ENCODE results near the gene WASF2.
A peak's percentile ranks its signal among the peaks of the same experiment; 100 is the strongest.
"Not testable (repeated sequence)": the region's sequence is repeated elsewhere in the genome, so short reads cannot be mapped to it uniquely, and the experiment has no call there.

WASF2 gene

GRCh38 chr1:27469334-27469733 is 20.6 kb downstream of the WASF2 start:
- peaks cover 48% of the 10 kb centered on the region for H3K4me1 Mint-ChIP-seq
- H3K4me3 Mint-ChIP-seq = no peak overlapping the region
- ATAC-seq (ENCODE audit: low read depth) (no peak), DNase-seq (ENCODE audit: low spot score in 2 of 2) (no peak)
- H3K27ac Mint-ChIP-seq = peak overlapping the region; percentile 76
- H3K9me3 Mint-ChIP-seq = no peaks in the 10 kb centered on the region
- peaks cover 29% of the 10 kb centered on the region for H3K36me3 Mint-ChIP-seq
- no peaks in the 10 kb centered on the region for H3K27me3 Mint-ChIP-seq

- peak overlapping the region; percentile 73 for H3K27ac Mint-ChIP-seq
- H3K4me1 Mint-ChIP-seq = peaks cover 41% of the 10 kb centered on the region
- not testable (repeated sequence) for DNase-seq (ENCODE audit: low spot score in 2 of 2)
Observed at GRCh38 chr1:27468378-27468777, 21.6 kb downstream of the WASF2 start.

GRCh38 chr1:27464926-27465647 is 24.9 kb downstream of the WASF2 start:
- ATAC-seq (ENCODE audit: low read depth) (no peak), DNase-seq (ENCODE audit: low spot score in 2 of 2) (no peak)
- H3K36me3 Mint-ChIP-seq = peaks cover 22% of the 10 kb centered on the region
- H3K27ac Mint-ChIP-seq = peak overlapping the region; percentile 77
- peaks cover 36% of the 10 kb centered on the region for H3K4me1 Mint-ChIP-seq
- no peaks in the 10 kb centered on the region for H3K27me3 Mint-ChIP-seq
- no peak overlapping the region for H3K4me3 Mint-ChIP-seq
- no peaks in the 10 kb centered on the region for H3K9me3 Mint-ChIP-seq

More at GRCh38 chr1:27468378-27468777, 21.6 kb downstream of the WASF2 start:
- not testable (repeated sequence) for ATAC-seq (ENCODE audit: low read depth); H3K27me3 Mint-ChIP-seq; H3K9me3 Mint-ChIP-seq; H3K4me3 Mint-ChIP-seq
- peaks cover 29% of the 10 kb centered on the region for H3K36me3 Mint-ChIP-seq

GRCh38 chr1:27463916-27464315 is 26.1 kb downstream of the WASF2 start:
- peaks cover 26% of the 10 kb centered on the region for H3K4me1 Mint-ChIP-seq
- peaks cover 12% of the 10 kb centered on the region for H3K36me3 Mint-ChIP-seq
- H3K4me3 Mint-ChIP-seq; H3K9me3 Mint-ChIP-seq; H3K27me3 Mint-ChIP-seq; DNase-seq (ENCODE audit: low spot score in 2 of 2); ATAC-seq (ENCODE audit: low read depth); H3K27ac Mint-ChIP-seq: not testable (repeated sequence)

- not testable (repeated sequence) for H3K9me3 Mint-ChIP-seq
Observed at GRCh38 chr1:27458521-27458920, 31.4 kb downstream of the WASF2 start.

GRCh38 chr1:27455139-27455811 is 34.7 kb downstream of the WASF2 start:
- Mint-ChIP-seq H3K27ac (peak overlapping the region; percentile 58), H3K27me3 (no peaks in the 10 kb centered on the region), H3K4me3 (no peak overlapping the region), H3K4me1 (peaks cover 23% of the 10 kb centered on the region), H3K36me3 (peaks cover 12% of the 10 kb centered on the region), H3K9me3 (no peaks in the 10 kb centered on the region)
- no peak for DNase-seq (ENCODE audit: low spot score in 2 of 2)
- no peak for ATAC-seq (ENCODE audit: low read depth)

More at GRCh38 chr1:27458521-27458920, 31.4 kb downstream of the WASF2 start:
- H3K36me3 Mint-ChIP-seq; DNase-seq (ENCODE audit: low spot score in 2 of 2); H3K4me3 Mint-ChIP-seq; ATAC-seq (ENCODE audit: low read depth); H3K27me3 Mint-ChIP-seq; H3K27ac Mint-ChIP-seq: not testable (repeated sequence)
- peaks cover 18% of the 10 kb centered on the region for H3K4me1 Mint-ChIP-seq

- no peak for ATAC-seq (ENCODE audit: low read depth)
Observed at GRCh38 chr1:27454610-27455009, 35.4 kb downstream of the WASF2 start.

GRCh38 chr1:27451343-27451742 is 38.6 kb downstream of the WASF2 start:
- DNase-seq (ENCODE audit: low spot score in 2 of 2) (no peak), ATAC-seq (ENCODE audit: low read depth) (no peak)
- Mint-ChIP-seq H3K4me1 (peaks cover 34% of the 10 kb centered on the region), H3K9me3 (no peaks in the 10 kb centered on the region), H3K36me3 (peaks cover 22% of the 10 kb centered on the region), H3K27ac (peak overlapping the region; percentile 19), H3K27me3 (no peaks in the 10 kb centered on the region), H3K4me3 (no peak overlapping the region)

More at GRCh38 chr1:27454610-27455009, 35.4 kb downstream of the WASF2 start:
- Mint-ChIP-seq H3K9me3 (no peaks in the 10 kb centered on the region), H3K4me3 (no peak overlapping the region), H3K27ac (no peak overlapping the region), H3K36me3 (peaks cover 12% of the 10 kb centered on the region), H3K27me3 (no peaks in the 10 kb centered on the region), H3K4me1 (peaks cover 21% of the 10 kb centered on the region)
- no peak for DNase-seq (ENCODE audit: low spot score in 2 of 2)

GRCh38 chr1:27448982-27449381 is 41.0 kb downstream of the WASF2 start:
- Mint-ChIP-seq H3K27ac (peak overlapping the region; percentile 13), H3K4me3 (no peak overlapping the region), H3K9me3 (no peaks in the 10 kb centered on the region), H3K36me3 (peaks cover 12% of the 10 kb centered on the region), H3K27me3 (no peaks in the 10 kb centered on the region), H3K4me1 (peaks cover 43% of the 10 kb centered on the region)
- ATAC-seq (ENCODE audit: low read depth) (no peak), DNase-seq (ENCODE audit: low spot score in 2 of 2) (no peak)

- no peak overlapping the region for H3K4me3 Mint-ChIP-seq
- H3K27me3 Mint-ChIP-seq = no peaks in the 10 kb centered on the region
- DNase-seq (ENCODE audit: low spot score in 2 of 2) = no peak
- no peak for ATAC-seq (ENCODE audit: low read depth)
- no peaks in the 10 kb centered on the region for H3K9me3 Mint-ChIP-seq
- H3K36me3 Mint-ChIP-seq = peaks cover 12% of the 10 kb centered on the region
- H3K27ac Mint-ChIP-seq = peak overlapping the region; percentile 79
- H3K4me1 Mint-ChIP-seq = peaks cover 43% of the 10 kb centered on the region
Observed at GRCh38 chr1:27447883-27448282, 42.1 kb downstream of the WASF2 start.

GRCh38 chr1:27447399-27447798 is 42.6 kb downstream of the WASF2 start:
- DNase-seq (ENCODE audit: low spot score in 2 of 2) (no peak), ATAC-seq (ENCODE audit: low read depth) (no peak)
- Mint-ChIP-seq H3K9me3 (no peaks in the 10 kb centered on the region), H3K27ac (peak overlapping the region; percentile 79), H3K36me3 (peaks cover 12% of the 10 kb centered on the region), H3K27me3 (no peaks in the 10 kb centered on the region), H3K4me1 (peaks cover 43% of the 10 kb centered on the region), H3K4me3 (no peak overlapping the region)

- H3K27me3 Mint-ChIP-seq = no peaks in the 10 kb centered on the region
- no peaks in the 10 kb centered on the region for H3K9me3 Mint-ChIP-seq
- no peak for DNase-seq (ENCODE audit: low spot score in 2 of 2)
- ATAC-seq (ENCODE audit: low read depth) = no peak
- H3K4me3 Mint-ChIP-seq = no peak overlapping the region
- H3K27ac Mint-ChIP-seq = no peak overlapping the region
- H3K36me3 Mint-ChIP-seq = peaks cover 12% of the 10 kb centered on the region
- peaks cover 41% of the 10 kb centered on the region for H3K4me1 Mint-ChIP-seq
Observed at GRCh38 chr1:27446496-27447020, 43.4 kb downstream of the WASF2 start.

GRCh38 chr1:27445177-27445936 is 44.6 kb downstream of the WASF2 start:
- no peaks in the 10 kb centered on the region for H3K9me3 Mint-ChIP-seq
- H3K4me1 Mint-ChIP-seq = peaks cover 33% of the 10 kb centered on the region
- no peak for DNase-seq (ENCODE audit: low spot score in 2 of 2)
- no peaks in the 10 kb centered on the region for H3K27me3 Mint-ChIP-seq
- H3K4me3 Mint-ChIP-seq = peak overlapping the region; percentile 77
- ATAC-seq (ENCODE audit: low read depth) = peak; percentile 52
- peak overlapping the region; percentile 92 for H3K27ac Mint-ChIP-seq
- H3K36me3 Mint-ChIP-seq = peaks cover 11% of the 10 kb centered on the region

GRCh38 chr1:27444632-27445031 is 45.3 kb downstream of the WASF2 start:
- DNase-seq (ENCODE audit: low spot score in 2 of 2) (no peak), ATAC-seq (ENCODE audit: low read depth) (no peak)
- H3K27me3 Mint-ChIP-seq = no peaks in the 10 kb centered on the region
- H3K36me3 Mint-ChIP-seq = peaks cover 16% of the 10 kb centered on the region
- H3K9me3 Mint-ChIP-seq = no peaks in the 10 kb centered on the region
- H3K4me1 Mint-ChIP-seq = peaks cover 33% of the 10 kb centered on the region
- peak overlapping the region; percentile 92 for H3K27ac Mint-ChIP-seq
- peak overlapping the region; percentile 12 for H3K4me3 Mint-ChIP-seq

Measured in memory B cell (primary cell).